GM19463 (cell line): ENCODE results near the gene CALHM1.
"Not testable (repeated sequence)": the region's sequence is repeated elsewhere in the genome, so short reads cannot be mapped to it uniquely, and the experiment has no call there.

ENCODE experiments used
- ATAC-seq: cut with Tn5 transposase; IDR thresholded peaks from one replicate; pipeline ENCODE4 v1.9.1; 2021; ENCODE audit warnings: mild to moderate bottlenecking, moderate library complexity; ENCODE audit not compliant: unreplicated experiment

The CALHM1 gene

GRCh38 chr10:103486635-103487409, 28.1 kb upstream of the CALHM1 start:
- not testable (repeated sequence) for ATAC-seq

- ATAC-seq = no peak
Observed at GRCh38 chr10:103481974-103482531, 23.4 kb upstream of the CALHM1 start.

- ATAC-seq = no peak
Observed at GRCh38 chr10:103480521-103480920, 21.8 kb upstream of the CALHM1 start.

- ATAC-seq = no peak
Observed at GRCh38 chr10:103479135-103479534, 20.4 kb upstream of the CALHM1 start, which contains the start of gene CALHM3. Gene CALHM3 (minus strand): TSS chr10:103479240. CDS start chr10:103479032, 208 bp downstream.

- ATAC-seq = no peak
Observed at GRCh38 chr10:103478671-103479070, 20.0 kb upstream of the CALHM1 start.

GRCh38 chr10:103476046-103476768, 17.5 kb upstream of the CALHM1 start:
- ATAC-seq = peak; percentile 43

- ATAC-seq = no peak
Observed at GRCh38 chr10:103475437-103475836, 16.7 kb upstream of the CALHM1 start.

GRCh38 chr10:103474077-103474476, 15.4 kb upstream of the CALHM1 start:
- ATAC-seq = no peak

- no peak for ATAC-seq
Observed at GRCh38 chr10:103473261-103473671, 14.6 kb upstream of the CALHM1 start.

- ATAC-seq = no peak
Observed at GRCh38 chr10:103472005-103472404, 13.3 kb upstream of the CALHM1 start.

GRCh38 chr10:103470761-103471653, 12.3 kb upstream of the CALHM1 start:
- peak; percentile 69 for ATAC-seq

GRCh38 chr10:103469201-103469600, 10.5 kb upstream of the CALHM1 start:
- no peak for ATAC-seq

- no peak for ATAC-seq
Observed at GRCh38 chr10:103467406-103467805, 8.7 kb upstream of the CALHM1 start.

- no peak for ATAC-seq
Observed at GRCh38 chr10:103466734-103467133, 8.0 kb upstream of the CALHM1 start.

- ATAC-seq = no peak
Observed at GRCh38 chr10:103465411-103466179, 6.9 kb upstream of the CALHM1 start.

GRCh38 chr10:103463499-103463898, 4.8 kb upstream of the CALHM1 start:
- ATAC-seq = no peak

GRCh38 chr10:103459615-103460014, 915 bp upstream of the CALHM1 start:
- no peak for ATAC-seq

GRCh38 chr10:103457896-103458583, 660 bp downstream of the CALHM1 start:
- ATAC-seq = no peak

- ATAC-seq = no peak
Observed at GRCh38 chr10:103457176-103457712, 1.5 kb downstream of the CALHM1 start.
